GM06990 (cell line): ENCODE measurements around the gene NFATC4.

Experiments used
- DNase-seq: peaks from one replicate; pipeline ENCODE4 v3.0.0-alpha.2; 2011; ENCODE audit not compliant: insufficient read length; ENCODE audit errors: extremely low read depth
- H3K27me3 ChIP-seq: replicated peaks from 2 replicates; pipeline ENCODE4 v1.6.0; 2011; ENCODE audit warnings: low read length; ENCODE audit not compliant: control insufficient read depth, insufficient read depth
- H3K36me3 ChIP-seq: 2 replicates; pipeline ENCODE4 v1.5.1; 2011; ENCODE audit warnings: low read length; ENCODE audit not compliant: control insufficient read depth, insufficient read depth
- H3K4me3 ChIP-seq: replicated peaks from 2 replicates; pipeline ENCODE4 v1.5.1; 2011; ENCODE audit warnings: low read depth, mild to moderate bottlenecking, control low read depth, low read length
- CTCF ChIP-seq: IDR thresholded peaks from 2 replicates; pipeline ENCODE4 v1.5.1; 2011; ENCODE audit warnings: low read length, control low read depth, mild to moderate bottlenecking, inconsistent platforms; ENCODE audit not compliant: insufficient read depth, poor library complexity, severe bottlenecking

Gene NFATC4

GRCh38 chr14:24417832-24418491 is 50.0 kb downstream of the NFATC4 start:
- no peak for DNase-seq
- TF ChIP-seq CTCF: no peak
- Histone ChIP-seq H3K27me3 (no peaks in the 10 kb centered on the region; the same call in 1 of the 2 replicates), H3K36me3 (no peaks in the 10 kb centered on the region), H3K4me3 (no peak overlapping the region)

DNA sequence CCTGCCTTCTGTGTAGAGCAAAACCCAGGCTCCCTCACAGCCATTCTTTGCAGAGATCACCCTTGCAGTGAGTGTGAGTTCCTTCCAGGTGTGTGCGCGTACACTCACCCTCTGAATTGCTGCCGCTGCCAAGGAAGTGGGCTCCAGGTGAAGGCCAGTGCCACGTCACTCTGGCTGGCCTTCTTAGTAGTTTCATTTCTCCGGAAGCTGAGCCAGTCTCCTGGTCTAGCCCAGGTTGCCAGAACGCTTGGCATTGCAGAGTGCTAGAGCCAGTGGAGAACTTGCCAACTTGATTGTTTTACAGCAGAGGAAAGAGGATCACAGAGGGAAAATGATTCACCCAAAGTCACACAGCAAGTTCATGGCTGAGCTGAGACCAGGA is 50.5 kb downstream of the NFATC4 start:
- no peak for TF ChIP-seq CTCF
- no peak for DNase-seq

DNA sequence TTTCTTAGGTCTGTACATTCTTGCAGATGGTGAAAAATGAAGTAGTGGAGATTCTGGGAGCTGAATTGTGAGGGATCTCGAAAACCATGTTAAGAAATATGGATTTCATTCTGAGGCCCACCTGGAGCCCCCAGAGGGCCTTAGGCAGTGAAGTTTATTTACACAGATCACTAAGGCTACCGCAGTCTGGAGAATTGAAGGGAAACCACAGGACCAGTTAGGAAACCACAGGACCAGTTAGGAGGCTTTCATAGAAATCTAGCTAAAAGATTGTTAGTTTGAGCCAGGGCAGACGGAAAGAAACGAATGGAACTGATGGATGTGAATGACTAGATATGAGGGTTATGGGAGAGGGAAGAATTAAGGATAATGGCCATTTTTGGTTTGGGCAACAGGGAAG is 54.3 kb downstream of the NFATC4 start:
- H3K27me3 ChIP-seq: no peaks in the 10 kb centered on the region; the same call in 1 of the 2 replicates
- no peak for DNase-seq
- H3K4me3 ChIP-seq: no peak overlapping the region
- no peaks in the 10 kb centered on the region for H3K36me3 ChIP-seq
- TF ChIP-seq CTCF: no peak

More for the DNA sequence above, 50.5 kb downstream of the NFATC4 start:
- H3K27me3 ChIP-seq: no peaks in the 10 kb centered on the region; the same call in 1 of the 2 replicates
- H3K4me3 ChIP-seq: no peak overlapping the region
- H3K36me3 ChIP-seq: no peaks in the 10 kb centered on the region

DNA sequence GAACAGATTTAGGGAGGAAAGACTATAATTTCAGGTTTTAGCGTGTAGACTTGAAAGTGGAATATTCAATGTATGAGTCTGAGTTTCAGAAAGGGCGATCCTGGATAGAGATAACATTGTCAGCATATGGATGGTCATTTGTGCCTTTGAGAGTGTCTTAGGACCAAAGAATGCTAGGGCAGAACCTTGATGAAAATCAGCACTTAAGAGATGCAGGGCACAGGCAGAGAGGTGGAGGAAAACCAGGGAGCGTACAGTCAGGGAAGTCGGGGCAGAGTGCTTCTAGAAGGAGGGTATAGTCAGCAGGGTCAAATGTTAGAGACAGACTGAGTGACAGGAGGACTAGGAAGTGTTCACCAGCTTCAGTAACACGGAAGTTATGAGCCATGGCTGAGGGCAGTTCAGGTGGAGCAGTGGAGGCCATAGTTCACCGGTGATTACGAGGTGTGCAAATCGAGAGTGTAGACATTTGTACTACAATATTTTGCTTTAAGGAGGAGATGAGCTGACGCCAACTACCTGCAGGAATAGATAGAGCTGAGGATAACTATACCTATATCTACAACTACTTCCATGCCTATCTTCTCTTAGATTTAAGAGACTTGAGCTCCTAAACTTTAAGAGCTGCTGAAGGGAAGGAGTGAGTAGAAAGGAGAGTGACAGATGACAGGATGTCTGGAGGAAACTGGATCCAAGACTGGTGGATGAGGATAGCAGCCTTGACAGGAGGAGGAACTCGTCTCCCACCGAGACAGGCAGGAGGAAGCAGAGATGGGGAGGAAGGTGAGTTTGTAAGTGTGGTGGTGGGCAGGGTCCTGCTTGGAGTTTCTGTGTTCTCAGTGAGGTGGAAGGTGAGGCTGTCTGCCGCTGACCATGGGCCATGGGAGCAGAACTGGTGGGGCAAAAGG is 55.0 kb downstream of the NFATC4 start:
- DNase-seq: no peak
- Histone ChIP-seq H3K4me3 (no peak overlapping the region), H3K36me3 (no peaks in the 10 kb centered on the region), H3K27me3 (no peaks in the 10 kb centered on the region; the same call in 1 of the 2 replicates)
- no peak for TF ChIP-seq CTCF

- H3K4me3 ChIP-seq: no peak overlapping the region
Observed at GRCh38 chr14:24425704-24426103, 57.7 kb downstream of the NFATC4 start.

More at GRCh38 chr14:24425704-24426103, 57.7 kb downstream of the NFATC4 start:
- DNase-seq: no peak
- H3K36me3 ChIP-seq: no peaks in the 10 kb centered on the region
- no peaks in the 10 kb centered on the region for H3K27me3 ChIP-seq
- no peak for TF ChIP-seq CTCF
